HepG2 (cell line): ENCODE data around the gene TMEM256. TPM values are rescaled to one million over a fixed set of nuclear protein-coding genes. Genes with fewer than 3 reads are reported as not detected.
"Not testable (repeated sequence)": the region's sequence is repeated elsewhere in the genome, so short reads cannot be mapped to it uniquely, and the experiment has no call there.

Experiments
- ATAC-seq: fragments of 200-7000 bp; cut with Tn5 transposase; 3 replicates; pipeline ENCODE4 v1.9.1; 2020; ENCODE audit warnings: mild to moderate bottlenecking, moderate library complexity
- BruUV-seq: library from RNA; stranded (reverse); fragments of 400-500 nt; replicated peaks from 2 replicates; lab custom pipeline; 2021; lab: Mats Ljungman, UMichigan
- CTCF ChIA-PET: fragments of 300-600 bp; formaldehyde crosslinking; extraction: SDS; loops from one replicate; lab custom pipeline; 2021; ENCODE audit warnings: low total read pairs, inconsistent platforms, low intra/inter-chr PET ratio; lab: Yijun Ruan, JAX
- POLR2A ChIA-PET: fragments of 350-600 bp; sonication (Branson Sonifier 250); formaldehyde crosslinking; loops from one replicate; lab custom pipeline; 2020; ENCODE audit warnings: antibody characterized with exemption, inconsistent platforms; lab: Yijun Ruan, JAX
- DNase-seq: peaks from one replicate; pipeline ENCODE4 v3.0.0-alpha.2; 2015; ENCODE audit warnings: low spot score
- FAIRE-seq: peaks from 3 replicates; lab custom pipeline; 2011; peaks lifted over from hg19 to GRCh38; lab: Jason Lieb, UNC
- H2AFZ ChIP-seq: one replicate; pipeline ENCODE4 v1.6.1; 2011; ENCODE audit warnings: low read length, inconsistent platforms
- H3K27ac ChIP-seq: fragments of 300-600 bp; 3 replicates; pipeline ENCODE4 v1.8.0; 2011; ENCODE audit warnings: mixed run types, mild to moderate bottlenecking, mixed read lengths, low read length, inconsistent platforms; ENCODE audit not compliant: insufficient read depth; ENCODE audit errors: extremely low read length
- H3K27me3 ChIP-seq, 2 experiments: fragments of 200-600 bp in 1 of 2; 2 replicates in 1 of 2; 3 replicates in 1 of 2; pipeline versions ENCODE4 v1.6.0 to v1.8.0; 2011; ENCODE audit warnings: low read length in 2 of 2, mild to moderate bottlenecking in 2 of 2, moderate library complexity in 2 of 2, inconsistent platforms in 1 of 2; ENCODE audit not compliant: insufficient read depth in 2 of 2, control insufficient read depth in 1 of 2
- H3K36me3 ChIP-seq, 2 experiments: fragments of 200-600 bp in 1 of 2; replicated peaks in 1 of 2; 2 replicates in 1 of 2; 3 replicates in 1 of 2; pipeline versions ENCODE4 v1.5.1 to v1.8.0; 2011; ENCODE audit warnings: low read length in 2 of 2, inconsistent platforms in 1 of 2; ENCODE audit not compliant: insufficient read depth in 2 of 2, control insufficient read depth in 1 of 2
- H3K4me1 ChIP-seq: 2 replicates; pipeline ENCODE4 v1.5.1; 2012; ENCODE audit warnings: low read length, inconsistent platforms; ENCODE audit not compliant: insufficient read depth
- H3K4me2 ChIP-seq: 2 replicates; pipeline ENCODE4 v1.6.0; 2011; ENCODE audit warnings: low read depth, low read length, inconsistent platforms
- H3K4me3 ChIP-seq, 3 experiments: fragments of 200-600 bp in 1 of 3; sonication (generic), shearing (Covaris generic) in 1 of 3; replicated peaks in 1 of 3; 2 replicates each; pipeline ENCODE4 v1.5.1; 2011 to 2016; ENCODE audit warnings: low read length in 3 of 3, inconsistent platforms in 2 of 3, low read depth in 2 of 3, mild to moderate bottlenecking in 2 of 3, control low read depth in 1 of 3, mixed read lengths in 1 of 3; ENCODE audit not compliant: insufficient read depth in 1 of 3
- H3K79me2 ChIP-seq: one replicate; pipeline ENCODE4 v1.6.1; 2011; ENCODE audit warnings: low read length, inconsistent platforms; ENCODE audit not compliant: insufficient read depth
- H3K9ac ChIP-seq: 2 replicates; pipeline ENCODE4 v1.6.0; 2011; ENCODE audit warnings: mild to moderate bottlenecking, low read depth, low read length, inconsistent platforms; ENCODE audit not compliant: insufficient read depth
- H3K9me3 ChIP-seq: 2 replicates; pipeline ENCODE4 v1.5.1; 2012; ENCODE audit warnings: mild to moderate bottlenecking, low read length
- H4K20me1 ChIP-seq: 2 replicates; pipeline ENCODE4 v1.6.0; 2011; ENCODE audit warnings: inconsistent platforms, mild to moderate bottlenecking, low read length, moderate library complexity; ENCODE audit not compliant: insufficient read depth
- ARID2 ChIP-seq: sonication (generic); formaldehyde crosslinking; IDR thresholded peaks from 2 replicates; pipeline ENCODE4 v1.8.1; 2022; ENCODE audit warnings: mild to moderate bottlenecking, missing genetic modification reagents, borderline replicate concordance
- BRF2 ChIP-seq: sonication (generic); formaldehyde crosslinking; IDR thresholded peaks from 2 replicates; pipeline ENCODE4 v1.8.1; 2022; ENCODE audit warnings: mild to moderate bottlenecking, missing genetic modification reagents
- KLF16 ChIP-seq, 2 experiments: sonication (generic) in 1 of 2; formaldehyde crosslinking in 1 of 2; IDR thresholded peaks; 2 replicates each; pipeline versions ENCODE4 v1.6.1 to v1.8.0; 2016 to 2023; ENCODE audit warnings: missing genetic modification reagents in 2 of 2, missing compliant biosample characterization in 1 of 2
- MIER2 ChIP-seq: IDR thresholded peaks from 2 replicates; pipeline ENCODE4 v1.6.1; 2016; ENCODE audit warnings: missing biosample characterization, missing genetic modification reagents
- MXI1 ChIP-seq: IDR thresholded peaks from 3 replicates; pipeline ENCODE4 v1.6.1; 2012; ENCODE audit warnings: low read depth, low read length, inconsistent platforms, borderline replicate concordance
- SPEN ChIP-seq: sonication (generic); formaldehyde crosslinking; IDR thresholded peaks from 2 replicates; pipeline ENCODE4 v1.5.1; 2020; ENCODE audit warnings: low read depth, mild to moderate bottlenecking, missing genetic modification reagents
- TERF1 ChIP-seq: sonication (generic); formaldehyde crosslinking; IDR thresholded peaks from 2 replicates; pipeline ENCODE4 v1.8.0; 2022; ENCODE audit warnings: mild to moderate bottlenecking, missing genetic modification reagents, moderate library complexity
- ZBTB20 ChIP-seq: sonication (generic); formaldehyde crosslinking; IDR thresholded peaks from 2 replicates; pipeline ENCODE4 v1.8.1; 2023; ENCODE audit warnings: missing genetic modification reagents, low read depth, mild to moderate bottlenecking, borderline replicate concordance
- ZNF816 ChIP-seq: sonication (generic); formaldehyde crosslinking; IDR thresholded peaks from 2 replicates; pipeline ENCODE4 v1.8.0; 2022; ENCODE audit warnings: missing genetic modification reagents, mild to moderate bottlenecking, borderline replicate concordance
- WGBS: methylation state at CpG from one replicate; pipeline ENCODE4 v1.1.6; 2017; ENCODE audit warnings: low lambda C conversion rate; 5-methylcytosine and 5-hydroxymethylcytosine counted together
- in situ Hi-C: cut with HindIII; loops from 2 replicates; pipeline ENCODE4 v1.10.0; 2017; ENCODE audit warnings: low pct_unique_long_range_greater_than_20kb; ENCODE audit not compliant: extremely low pct_ligation_motif_present
- intact Hi-C: fragments of 100-400 bp; cut with micrococcal nuclease; formaldehyde crosslinking; loops from one replicate; pipeline ENCODE4 v1.10.0; 2022; ENCODE audit not compliant: unreplicated experiment
- polyA plus RNA-seq, 8 experiments: library from polyadenylated mRNA; depleted of rRNA in 3 of 8; stranded (reverse) in 7 of 8; unstranded in 1 of 8; fragments of >200 nt; fragmentation: Illumina TruSeq in 4 of 8; extraction: Trizol in 4 of 8; gene quantifications; 2 replicates each; pipeline versions ENCODE4 v1.2.1 to v1.2.3, GENCODE V29; 2011 to 2016; ENCODE audit warnings: low read depth in 4 of 8, missing spikeins in 1 of 8, mixed read lengths in 1 of 8; ENCODE audit not compliant: insufficient read depth in 1 of 8
- total RNA-seq, 5 experiments: library from RNA; depleted of rRNA; stranded (reverse); fragments of >200 nt; fragmentation: Illumina TruSeq; extraction: Trizol; gene quantifications; 2 replicates each; pipeline ENCODE4 v1.2.3, GENCODE V29; 2016; ENCODE audit warnings: low read depth in 1 of 5
- TF ChIP-seq, protein P1 (sequence below): sonication (generic); formaldehyde crosslinking; IDR thresholded peaks from 2 replicates; pipeline ENCODE4 v1.4.0; 2020; ENCODE audit warnings: missing genetic modification reagents
- TF ChIP-seq, protein P2 (sequence below): sonication (generic); formaldehyde crosslinking; IDR thresholded peaks from 2 replicates; pipeline ENCODE4 v1.8.0; 2022; ENCODE audit warnings: missing genetic modification reagents, mild to moderate bottlenecking, inconsistent platforms, borderline replicate concordance

Gene TMEM256
- total and polyA plus RNA-seq, 2 of the 13 experiments (the other 11 are each of a cell fraction or from before 2014, with no cell fraction given), result 231 to 252 TPM

GRCh38 chr17:7367083-7367482 lies 36.8 kb downstream of the TMEM256 start (continued):
- no peak for TF ChIP-seq TERF1
- TF ChIP-seq ZBTB20 (CRISPR knock-in tag), result no peak
- TF ChIP-seq ZNF816 (CRISPR knock-in tag), result no peak
- TF ChIP-seq, protein P1, sequence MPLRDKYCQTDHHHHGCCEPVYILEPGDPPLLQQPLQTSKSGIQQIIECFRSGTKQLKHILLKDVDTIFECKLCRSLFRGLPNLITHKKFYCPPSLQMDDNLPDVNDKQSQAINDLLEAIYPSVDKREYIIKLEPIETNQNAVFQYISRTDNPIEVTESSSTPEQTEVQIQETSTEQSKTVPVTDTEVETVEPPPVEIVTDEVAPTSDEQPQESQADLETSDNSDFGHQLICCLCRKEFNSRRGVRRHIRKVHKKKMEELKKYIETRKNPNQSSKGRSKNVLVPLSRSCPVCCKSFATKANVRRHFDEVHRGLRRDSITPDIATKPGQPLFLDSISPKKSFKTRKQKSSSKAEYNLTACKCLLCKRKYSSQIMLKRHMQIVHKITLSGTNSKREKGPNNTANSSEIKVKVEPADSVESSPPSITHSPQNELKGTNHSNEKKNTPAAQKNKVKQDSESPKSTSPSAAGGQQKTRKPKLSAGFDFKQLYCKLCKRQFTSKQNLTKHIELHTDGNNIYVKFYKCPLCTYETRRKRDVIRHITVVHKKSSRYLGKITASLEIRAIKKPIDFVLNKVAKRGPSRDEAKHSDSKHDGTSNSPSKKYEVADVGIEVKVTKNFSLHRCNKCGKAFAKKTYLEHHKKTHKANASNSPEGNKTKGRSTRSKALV (CRISPR knock-in tag), result no peak
- no peak for TF ChIP-seq KLF16 (CRISPR knock-in tag; IDR thresholded peaks at IDR 0.05)
- TF ChIP-seq, protein P2, sequence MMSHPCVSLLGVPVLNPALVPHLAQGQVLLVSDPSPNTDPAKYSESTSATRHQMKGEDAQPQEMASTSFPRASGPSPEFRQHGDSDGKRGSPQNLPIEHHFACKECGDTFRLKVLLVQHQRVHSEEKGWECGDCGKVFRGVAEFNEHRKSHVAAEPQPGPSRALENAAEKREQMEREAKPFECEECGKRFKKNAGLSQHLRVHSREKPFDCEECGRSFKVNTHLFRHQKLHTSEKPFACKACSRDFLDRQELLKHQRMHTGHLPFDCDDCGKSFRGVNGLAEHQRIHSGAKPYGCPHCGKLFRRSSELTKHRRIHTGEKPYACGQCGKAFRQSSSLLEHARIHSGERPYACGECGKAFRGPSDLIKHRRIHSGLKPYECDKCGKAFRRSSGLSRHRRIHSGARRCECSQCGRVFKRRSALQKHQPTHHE, result no peak
- TF ChIP-seq BRF2, result no peak
- no peak for TF ChIP-seq MXI1
- TF ChIP-seq ARID2 (CRISPR knock-in tag), result no peak
- TF ChIP-seq MIER2 (CRISPR knock-in tag), result no peak
- no peak for TF ChIP-seq SPEN (CRISPR knock-in tag)

DNA sequence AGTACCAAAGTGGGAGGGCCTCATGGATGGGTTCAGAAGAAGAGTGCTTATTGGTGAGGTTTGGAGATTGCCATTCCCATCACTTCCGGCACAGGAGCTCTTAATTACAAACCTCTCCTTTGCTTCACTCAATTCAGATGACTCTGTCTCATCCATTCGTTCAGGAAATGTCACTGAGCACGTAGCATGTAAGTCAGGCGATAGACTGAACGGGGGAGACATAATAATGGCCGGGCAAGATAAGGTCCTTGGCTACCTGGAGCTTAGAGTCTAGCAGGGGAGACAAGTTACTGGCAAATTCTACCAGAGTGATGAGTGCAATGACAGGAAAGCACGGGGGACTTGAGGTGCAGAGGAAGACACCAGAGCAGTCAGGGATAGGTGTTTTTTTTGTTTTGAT lies 37.9 kb downstream of the TMEM256 start:
- peaks cover 0 to 14% of the 10 kb centered on the region in 2 experiments; a peak in 3 of 5 replicates for H3K27me3 ChIP-seq
- POLR2A ChIA-PET, H2AFZ ChIP-seq, H3K4me3 ChIP-seq, ATAC-seq, H3K9me3 ChIP-seq, FAIRE-seq, H3K9ac ChIP-seq, H3K4me2 ChIP-seq, H4K20me1 ChIP-seq, H3K79me2 ChIP-seq, intact Hi-C loops, CTCF ChIA-PET, H3K27ac ChIP-seq, DNase-seq, BruUV-seq, in situ Hi-C loops, H3K36me3 ChIP-seq: not testable (repeated sequence)
- peaks cover 23% of the 10 kb centered on the region for H3K4me1 ChIP-seq
- WGBS, result 57% methylated on average over 7 of the region's 7 CpGs
